GM19023 (cell line): ENCODE data around the gene SMC3.

Experiments
- ATAC-seq: cut with Tn5 transposase; IDR thresholded peaks from one replicate; pipeline ENCODE4 v1.9.1; 2021; ENCODE audit warnings: mild to moderate bottlenecking, moderate library complexity; ENCODE audit not compliant: unreplicated experiment

Gene SMC3

DNA sequence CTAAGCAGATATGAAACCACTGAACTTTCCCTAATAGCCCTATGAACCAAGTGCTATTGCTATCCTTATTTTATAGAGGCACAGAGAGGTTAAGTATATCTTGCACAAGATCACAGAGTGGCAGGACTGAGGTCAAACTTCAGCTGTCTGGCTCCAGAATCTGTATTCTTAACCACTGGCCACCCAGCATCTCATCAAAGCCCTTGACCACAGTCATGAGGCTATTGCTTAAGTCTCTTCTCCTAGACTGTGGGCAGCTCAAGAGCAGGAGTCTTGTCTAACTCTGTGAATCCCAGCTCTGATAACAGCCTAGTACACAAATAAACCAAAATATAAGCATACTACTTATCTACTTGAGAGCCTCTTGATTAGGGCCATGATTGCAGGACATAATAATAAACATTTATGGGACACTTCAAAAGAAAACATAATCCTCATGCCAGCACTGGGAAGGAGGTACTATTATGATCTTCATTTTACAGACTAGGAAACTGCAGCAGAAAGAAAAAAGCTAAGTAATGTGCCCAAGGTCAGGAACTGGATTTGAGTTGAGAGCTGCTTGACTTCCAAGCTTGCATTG lies 22.4 kb upstream of the SMC3 start:
- ATAC-seq = no peak

DNA sequence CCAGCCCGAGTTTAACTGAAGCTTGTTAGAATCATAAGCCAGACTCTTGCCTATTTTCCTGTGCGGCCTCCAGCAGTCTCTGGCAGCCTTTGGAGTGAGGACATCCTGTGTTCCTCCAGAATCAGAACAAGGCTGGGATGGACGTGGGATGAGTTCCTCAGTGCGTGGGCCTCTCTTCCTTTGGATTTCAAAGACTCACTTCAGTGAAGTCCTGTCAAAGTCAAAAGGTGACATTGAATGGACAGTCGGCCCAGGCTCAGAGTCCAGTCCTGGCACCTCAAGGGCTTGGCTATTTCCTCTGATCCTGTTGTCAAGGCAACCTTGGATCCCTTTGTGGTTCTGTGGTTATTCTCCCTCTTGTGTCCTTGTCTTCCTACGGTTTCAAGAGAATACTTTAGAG lies 21.4 kb upstream of the SMC3 start:
- no peak for ATAC-seq

DNA sequence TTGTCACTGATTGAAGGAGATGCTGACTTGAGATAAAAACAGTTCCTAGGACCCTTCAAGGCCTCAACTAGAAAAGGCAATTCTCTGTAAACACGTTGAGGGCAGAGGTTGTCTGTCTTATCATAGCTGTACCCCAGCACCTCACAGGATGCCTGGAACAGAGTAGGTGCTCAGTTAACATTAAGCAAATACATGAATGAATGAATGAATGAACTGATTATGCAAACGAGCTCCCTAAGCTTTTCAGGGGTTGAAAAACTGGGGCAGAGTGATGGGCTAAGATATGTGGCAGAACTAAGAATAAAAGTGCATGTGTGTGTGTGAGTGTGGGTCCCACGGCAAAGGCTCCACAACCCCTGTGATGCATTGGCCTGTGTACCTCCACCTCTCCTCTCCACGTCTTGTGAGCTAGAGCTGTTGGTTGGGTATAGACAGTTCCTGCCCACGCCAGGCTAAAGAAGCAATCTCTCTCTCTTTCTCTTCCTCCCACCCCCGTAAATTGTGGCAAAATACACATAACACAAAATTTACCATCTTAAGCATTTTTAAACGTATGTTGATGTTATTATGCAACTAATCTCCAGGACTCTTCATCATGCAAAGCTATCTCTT lies 20.9 kb upstream of the SMC3 start:
- no peak for ATAC-seq

- no peak for ATAC-seq
These were observed 20.2 kb upstream of the SMC3 start for GRCh38 chr10:110547139-110547761.

GRCh38 chr10:110548002-110548401 lies 19.5 kb upstream of the SMC3 start:
- no peak for ATAC-seq

DNA sequence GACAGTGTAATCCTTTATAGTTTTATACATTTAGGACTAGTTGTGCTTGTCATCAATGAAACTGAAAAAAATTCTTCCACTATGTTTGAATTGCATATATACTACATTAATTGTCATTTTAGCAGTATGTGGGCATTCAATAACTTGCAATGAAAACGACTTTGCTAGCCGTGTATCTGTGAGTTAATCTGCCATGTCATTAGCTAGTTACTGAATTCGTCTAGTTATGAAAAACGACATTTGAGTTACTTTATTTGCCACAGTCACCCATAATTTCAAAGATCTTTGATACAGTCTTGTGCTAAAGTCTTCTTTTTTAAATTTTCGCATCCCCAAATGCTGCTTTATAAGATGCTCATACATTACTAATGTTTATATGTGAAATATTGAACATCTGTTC lies 18.3 kb upstream of the SMC3 start:
- no peak for ATAC-seq

DNA sequence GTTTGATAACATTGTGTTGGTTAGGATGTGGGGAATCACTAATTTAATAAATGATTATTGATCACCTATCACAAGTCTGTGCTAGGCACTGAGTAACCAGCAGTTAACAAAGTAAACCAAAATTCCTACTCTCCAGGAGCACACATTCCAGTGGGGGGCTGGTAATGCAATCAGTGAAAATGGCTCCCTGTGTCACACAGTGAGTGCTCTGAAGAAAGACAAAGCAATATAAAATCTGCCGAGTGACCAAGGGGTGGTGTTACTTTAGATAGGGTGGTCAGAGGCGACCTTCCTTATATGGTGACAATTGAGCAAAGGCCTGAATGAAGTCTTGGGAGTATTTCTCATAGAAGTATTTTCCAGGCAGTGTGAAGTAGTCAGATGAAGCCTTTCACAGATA lies 13.6 kb upstream of the SMC3 start:
- ATAC-seq = no peak

- ATAC-seq = no peak
These were observed 11.2 kb upstream of the SMC3 start for GRCh38 chr10:110556296-110556695.

DNA sequence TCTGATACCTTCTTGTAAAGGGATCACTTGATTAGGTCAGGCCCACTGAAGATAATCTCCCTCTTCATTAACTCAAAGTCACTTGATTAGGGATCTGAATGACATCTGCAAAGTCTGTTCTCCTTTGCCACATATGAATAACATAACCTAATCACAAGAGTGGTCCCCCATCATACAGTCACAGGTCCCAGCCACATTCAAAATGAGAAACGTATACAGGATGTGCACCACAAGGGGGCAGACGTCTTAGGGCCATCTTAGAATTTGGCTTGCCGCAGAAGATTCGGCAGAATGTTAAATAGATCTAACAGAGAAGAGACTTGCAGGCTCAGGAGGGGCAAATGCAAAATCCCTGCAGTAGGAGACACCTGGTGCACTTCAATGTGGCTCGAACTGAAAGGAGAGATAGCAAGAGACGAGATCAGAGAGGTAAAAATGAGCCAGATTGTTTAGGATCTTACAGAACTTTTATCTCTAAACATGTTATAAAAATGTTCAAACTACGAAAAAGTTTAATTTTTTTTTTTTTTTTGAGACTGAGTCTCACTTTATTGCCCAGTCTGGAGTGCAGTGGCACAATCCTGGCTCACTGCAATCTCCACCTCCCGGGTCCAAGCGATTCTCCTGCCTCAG lies 10.4 kb upstream of the SMC3 start:
- no peak for ATAC-seq

- ATAC-seq = no peak
These were observed 9.5 kb upstream of the SMC3 start for GRCh38 chr10:110558041-110558440.

- no peak for ATAC-seq
These were observed 7.5 kb upstream of the SMC3 start for GRCh38 chr10:110560012-110560411.

- ATAC-seq = no peak
These were observed 6.2 kb upstream of the SMC3 start for GRCh38 chr10:110561292-110561691.

GRCh38 chr10:110562348-110562747 lies 5.1 kb upstream of the SMC3 start:
- no peak for ATAC-seq

- ATAC-seq = no peak
These were observed 4.4 kb upstream of the SMC3 start for GRCh38 chr10:110563132-110563531.

- ATAC-seq = no peak
These were observed 859 bp upstream of the SMC3 start for GRCh38 chr10:110566472-110567200.

DNA sequence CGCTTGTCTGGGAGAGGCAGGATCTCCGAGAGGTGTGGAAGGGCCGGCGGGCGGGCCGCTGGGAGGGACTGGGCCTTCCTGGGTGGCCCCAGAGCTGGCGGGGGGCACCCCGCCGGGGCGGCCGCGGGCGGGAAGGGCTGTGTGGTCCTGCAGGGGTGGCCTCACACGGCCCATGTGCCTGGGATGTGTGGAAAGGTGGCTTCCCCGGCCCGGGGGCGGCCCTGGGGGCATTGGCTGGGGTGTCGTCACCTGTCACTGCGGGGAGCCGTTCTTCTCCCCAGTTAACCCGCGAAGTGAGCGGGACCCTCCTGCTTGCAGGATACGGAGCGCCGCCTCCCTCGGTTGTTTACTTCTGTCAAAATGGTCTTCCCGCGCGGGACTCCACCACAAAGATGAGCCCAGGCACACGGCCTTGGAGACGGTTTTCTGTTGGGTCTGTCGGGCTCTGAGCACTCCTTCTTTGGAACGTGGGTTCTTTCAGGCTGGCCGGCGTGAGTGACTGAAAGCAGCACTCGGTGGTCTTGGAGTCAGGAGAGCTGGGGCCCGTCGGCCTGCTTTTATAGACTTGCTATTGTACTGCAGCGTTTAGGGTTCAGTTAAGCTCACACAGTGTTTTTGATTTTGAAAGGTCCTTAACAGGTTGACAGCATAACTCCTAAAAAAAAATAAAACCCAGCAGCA lies 700 bp downstream of the SMC3 start:
- ATAC-seq = peak; percentile 33

DNA sequence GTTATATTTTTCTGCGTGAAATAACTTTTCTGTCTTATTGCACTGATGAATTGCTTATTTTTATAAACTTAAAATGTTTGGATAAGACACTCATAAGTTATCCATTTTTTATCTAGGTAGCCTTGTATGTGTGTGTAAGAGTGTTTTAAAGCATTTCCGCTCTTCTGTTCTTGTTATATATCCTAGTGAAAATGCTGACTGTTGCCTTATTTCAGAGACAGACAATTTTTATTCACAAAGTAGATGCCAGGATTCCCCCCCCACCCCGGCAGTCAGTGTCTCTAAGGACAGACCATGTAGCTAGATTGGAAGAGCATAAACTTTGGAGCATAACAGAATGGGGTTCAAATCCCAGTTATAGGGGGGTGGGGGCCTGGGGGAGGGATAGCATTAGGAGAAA lies 1.6 kb downstream of the SMC3 start:
- no peak for ATAC-seq

GRCh38 chr10:110569736-110570135 lies 2.2 kb downstream of the SMC3 start:
- no peak for ATAC-seq

GRCh38 chr10:110571093-110571743 lies 3.7 kb downstream of the SMC3 start:
- no peak for ATAC-seq

- ATAC-seq = no peak
These were observed 5.4 kb downstream of the SMC3 start for GRCh38 chr10:110572862-110573261.
